H9 (cell line): ENCODE measurements around the gene TRPC4AP. TPM values are rescaled to one million over a fixed set of nuclear protein-coding genes. Genes with fewer than 3 reads are reported as not detected.

Experiments used
- DNase-seq: peaks from one replicate; pipeline ENCODE4 v3.0.0-alpha.2; 2017
- H2AFZ ChIP-seq: one replicate; pipeline ENCODE4 v1.6.1; 2013; ENCODE audit warnings: mild to moderate bottlenecking, low read length, control low read depth, moderate library complexity
- H2AK5ac ChIP-seq: 2 replicates; pipeline ENCODE4 v1.6.1; 2013; ENCODE audit warnings: low read length, control low read depth, mixed read lengths; ENCODE audit not compliant: insufficient read length
- H2BK120ac ChIP-seq: one replicate; pipeline ENCODE4 v1.6.1; 2013; ENCODE audit warnings: low read depth, mild to moderate bottlenecking, low read length, control low read depth, inconsistent platforms; ENCODE audit not compliant: poor library complexity, severe bottlenecking
- H2BK12ac ChIP-seq: 2 replicates; pipeline ENCODE4 v1.6.1; 2013; ENCODE audit warnings: low read length, control low read depth, mixed read lengths, low read depth; ENCODE audit not compliant: insufficient read length
- H2BK15ac ChIP-seq: 2 replicates; pipeline ENCODE4 v1.6.1; 2013; ENCODE audit warnings: low read depth, low read length, control low read depth
- H2BK20ac ChIP-seq: one replicate; pipeline ENCODE4 v1.6.1; 2013; ENCODE audit warnings: low read depth, mild to moderate bottlenecking, low read length, control low read depth, inconsistent platforms; ENCODE audit not compliant: poor library complexity, severe bottlenecking
- H2BK5ac ChIP-seq: 2 replicates; pipeline ENCODE4 v1.6.1; 2013; ENCODE audit warnings: low read length, control low read depth, mixed read lengths; ENCODE audit not compliant: insufficient read length
- H3K14ac ChIP-seq: 2 replicates; pipeline ENCODE4 v1.6.1; 2013; ENCODE audit warnings: low read length, control low read depth; ENCODE audit not compliant: insufficient read depth
- H3K18ac ChIP-seq: 2 replicates; pipeline ENCODE4 v1.6.1; 2013; ENCODE audit warnings: low read depth, mild to moderate bottlenecking, mixed read lengths, low read length, control low read depth; ENCODE audit not compliant: insufficient read length
- H3K23ac ChIP-seq: 2 replicates; pipeline ENCODE4 v1.6.1; 2013; ENCODE audit warnings: low read length, control low read depth, mixed read lengths, low read depth; ENCODE audit not compliant: insufficient read length
- H3K23me2 ChIP-seq: 2 replicates; pipeline ENCODE4 v1.6.1; 2013; ENCODE audit warnings: low read depth, mild to moderate bottlenecking, mixed read lengths, low read length, control low read depth; ENCODE audit not compliant: insufficient read length, poor library complexity, severe bottlenecking
- H3K27ac ChIP-seq: 2 replicates; pipeline ENCODE4 v1.5.1; 2013; ENCODE audit warnings: low read length, control low read depth, mixed read lengths, low read depth; ENCODE audit not compliant: insufficient read length
- H3K27me3 ChIP-seq: 2 replicates; pipeline ENCODE4 v1.6.1; 2013; ENCODE audit warnings: low read length, control low read depth, inconsistent platforms; ENCODE audit not compliant: insufficient read depth
- H3K4ac ChIP-seq: 2 replicates; pipeline ENCODE4 v1.6.1; 2013; ENCODE audit warnings: low read depth, mild to moderate bottlenecking, control low read depth, inconsistent platforms, low read length, moderate library complexity
- H3K4me1 ChIP-seq: 2 replicates; pipeline ENCODE4 v1.6.1; 2013; ENCODE audit warnings: low read length, control low read depth, inconsistent platforms; ENCODE audit not compliant: insufficient read depth
- H3K4me2 ChIP-seq: 2 replicates; pipeline ENCODE4 v1.6.1; 2013; ENCODE audit warnings: low read length, control low read depth, mixed read lengths; ENCODE audit not compliant: insufficient read length, insufficient read depth
- H3K56ac ChIP-seq: 2 replicates; pipeline ENCODE4 v1.6.1; 2013; ENCODE audit warnings: low read depth, mild to moderate bottlenecking, mixed read lengths, low read length, control low read depth; ENCODE audit not compliant: insufficient read length
- H3K79me1 ChIP-seq: 2 replicates; pipeline ENCODE4 v1.6.1; 2013; ENCODE audit warnings: low read depth, mild to moderate bottlenecking, moderate library complexity, low read length, control low read depth, inconsistent platforms; ENCODE audit not compliant: insufficient read depth, poor library complexity, severe bottlenecking
- H3K79me2 ChIP-seq: 2 replicates; pipeline ENCODE4 v1.6.1; 2013; ENCODE audit warnings: low read length, control low read depth, inconsistent platforms; ENCODE audit not compliant: insufficient read depth
- H3K9ac ChIP-seq: 2 replicates; pipeline ENCODE4 v1.6.1; 2013; ENCODE audit warnings: low read length, control low read depth, mixed read lengths; ENCODE audit not compliant: insufficient read length; ENCODE audit errors: extremely low read depth
- H3K9me3 ChIP-seq: one replicate; pipeline ENCODE4 v1.6.1; 2013; ENCODE audit warnings: low read depth, low read length, inconsistent platforms; ENCODE audit not compliant: control insufficient read depth
- H3T11ph ChIP-seq: one replicate; pipeline ENCODE4 v1.6.1; 2013; ENCODE audit warnings: mild to moderate bottlenecking, low read length, control low read depth, inconsistent platforms
- H4K20me1 ChIP-seq: one replicate; pipeline ENCODE4 v1.6.1; 2013; ENCODE audit not compliant: control insufficient read depth, insufficient read length, insufficient read depth
- H4K5ac ChIP-seq: 2 replicates; pipeline ENCODE4 v1.6.1; 2013; ENCODE audit warnings: low read depth, mild to moderate bottlenecking, mixed read lengths, low read length, control low read depth; ENCODE audit not compliant: insufficient read length
- H4K8ac ChIP-seq: replicated peaks from 2 replicates; pipeline ENCODE4 v1.6.1; 2013; ENCODE audit warnings: low read length, control low read depth, mixed read lengths, low read depth; ENCODE audit not compliant: insufficient read length
- H4K91ac ChIP-seq: 2 replicates; pipeline ENCODE4 v1.6.1; 2013; ENCODE audit warnings: low read depth, mild to moderate bottlenecking, moderate library complexity, mixed read lengths, low read length, control low read depth; ENCODE audit not compliant: insufficient read length
- H3K27ac Mint-ChIP-seq, 3 experiments: 2 replicates in 2 of 3; 3 replicates in 1 of 3; pipeline ENCODE4 v1.8.0; 2020 to 2021; ENCODE audit warnings: mixed read lengths in 3 of 3, mild to moderate bottlenecking in 1 of 3, moderate library complexity in 1 of 3
- H3K27me3 Mint-ChIP-seq: 2 replicates; pipeline ENCODE4 v1.8.0; 2021; ENCODE audit warnings: low read depth, mild to moderate bottlenecking, moderate library complexity, mixed read lengths
- H3K36me3 Mint-ChIP-seq, 3 experiments: 2 replicates in 2 of 3; 3 replicates in 1 of 3; pipeline ENCODE4 v1.8.0; 2020 to 2021; ENCODE audit warnings: low read depth in 3 of 3, mixed read lengths in 3 of 3; ENCODE audit not compliant: insufficient read depth in 1 of 3
- H3K4me1 Mint-ChIP-seq, 2 experiments: 2 replicates each; pipeline ENCODE4 v1.8.0; 2020; ENCODE audit warnings: mixed read lengths in 2 of 2
- H3K4me3 Mint-ChIP-seq, 2 experiments: 2 replicates in 1 of 2; 3 replicates in 1 of 2; pipeline ENCODE4 v1.8.0; 2020 to 2021; ENCODE audit warnings: mild to moderate bottlenecking in 2 of 2, mixed read lengths in 2 of 2, moderate library complexity in 1 of 2
- H3K9me3 Mint-ChIP-seq, 2 experiments: 2 replicates in 1 of 2; 3 replicates in 1 of 2; pipeline ENCODE4 v1.8.0; 2020; ENCODE audit warnings: mild to moderate bottlenecking in 2 of 2, mixed read lengths in 2 of 2, moderate library complexity in 1 of 2
- WGBS: extraction: QIAGEN DNeasy Blood & Tissue Kit; methylation state at CpG from one replicate; pipeline ENCODE4 v1.1.7; 2013; ENCODE audit warnings: missing lambda C conversion rate, low lambda C conversion rate, mixed read lengths; ENCODE audit not compliant: insufficient read length; ENCODE audit errors: extremely low coverage; 5-methylcytosine and 5-hydroxymethylcytosine counted together
- total RNA-seq: library from RNA; stranded (reverse); gene quantifications from 2 replicates; pipeline ENCODE4 v1.2.1, GENCODE V29; 2021
- TF ChIP-seq, protein P1 (sequence below): fragments of 200-600 bp; sonication (generic); conservative IDR thresholded peaks from 3 replicates; pipeline ENCODE4 v1.8.0; 2021; ENCODE audit warnings: antibody characterized with exemption, mild to moderate bottlenecking

The TRPC4AP gene
- total RNA-seq, 1 experiment from 2014 or later = 93.9 TPM

DNA sequence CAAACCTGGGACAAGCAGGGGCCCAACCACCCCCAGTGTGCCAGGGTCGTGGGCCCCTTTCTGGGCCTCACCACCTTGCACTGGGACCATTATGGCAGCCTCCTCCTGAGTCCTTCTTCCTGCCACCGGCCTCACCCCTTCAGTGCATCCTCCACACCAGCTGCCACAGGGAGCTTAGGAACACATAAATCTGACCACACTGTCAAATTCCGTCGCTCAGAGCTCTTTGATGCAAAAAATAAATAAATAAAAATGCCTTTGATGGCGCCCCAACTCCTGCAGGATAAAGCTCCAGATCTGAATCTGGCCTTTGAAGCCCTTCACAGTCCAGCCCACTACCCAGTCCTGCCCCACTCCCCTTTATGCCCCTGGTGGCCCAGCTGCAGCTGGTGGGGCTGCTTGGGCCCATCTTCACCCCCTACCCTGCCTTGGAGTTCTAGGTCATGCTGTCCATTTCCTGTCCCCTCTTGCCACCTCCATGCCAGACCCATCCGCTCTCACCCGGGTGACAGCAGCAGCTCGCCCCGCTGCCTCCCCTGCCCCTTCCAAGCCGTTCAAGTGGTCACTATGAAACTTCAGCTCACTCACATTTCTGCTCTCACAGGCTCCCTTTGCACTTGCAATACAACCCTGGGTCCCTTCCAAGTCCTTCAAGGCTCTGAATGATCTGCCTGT lies 120.9 kb downstream of the TRPC4AP start:
- Histone ChIP-seq H3K4ac (no peak overlapping the region), H3K4me2 (no peak overlapping the region), H4K20me1 (no peaks in the 10 kb centered on the region), H4K5ac (no peak overlapping the region), H2AK5ac (no peak overlapping the region), H3T11ph (no peak overlapping the region), H2BK15ac (no peak overlapping the region), H3K23me2 (no peaks in the 10 kb centered on the region), H3K27me3 (no peaks in the 10 kb centered on the region), H2BK12ac (no peak overlapping the region), H2BK120ac (no peak overlapping the region), H2AFZ (no peak overlapping the region), H3K79me2 (no peaks in the 10 kb centered on the region), H3K56ac (no peak overlapping the region), H3K18ac (no peak overlapping the region), H3K23ac (no peak overlapping the region), H2BK20ac (no peak overlapping the region), H3K9ac (no peak overlapping the region), H4K91ac (no peak overlapping the region), H3K14ac (no peak overlapping the region; the same call in 1 of the 2 replicates), H4K8ac (no peak overlapping the region), H3K4me1 (peaks cover 1% of the 10 kb centered on the region; the same call in 1 of the 2 replicates), H3K79me1 (no peaks in the 10 kb centered on the region), H2BK5ac (no peak overlapping the region), H3K27ac (no peak overlapping the region), H3K9me3 (no peaks in the 10 kb centered on the region)
- no peak overlapping the region for H3K27ac Mint-ChIP-seq
- H3K4me3 Mint-ChIP-seq = no peak overlapping the region
- H3K4me1 Mint-ChIP-seq = peaks cover 18 to 21% of the 10 kb centered on the region in 2 experiments
- TF ChIP-seq, protein P1, sequence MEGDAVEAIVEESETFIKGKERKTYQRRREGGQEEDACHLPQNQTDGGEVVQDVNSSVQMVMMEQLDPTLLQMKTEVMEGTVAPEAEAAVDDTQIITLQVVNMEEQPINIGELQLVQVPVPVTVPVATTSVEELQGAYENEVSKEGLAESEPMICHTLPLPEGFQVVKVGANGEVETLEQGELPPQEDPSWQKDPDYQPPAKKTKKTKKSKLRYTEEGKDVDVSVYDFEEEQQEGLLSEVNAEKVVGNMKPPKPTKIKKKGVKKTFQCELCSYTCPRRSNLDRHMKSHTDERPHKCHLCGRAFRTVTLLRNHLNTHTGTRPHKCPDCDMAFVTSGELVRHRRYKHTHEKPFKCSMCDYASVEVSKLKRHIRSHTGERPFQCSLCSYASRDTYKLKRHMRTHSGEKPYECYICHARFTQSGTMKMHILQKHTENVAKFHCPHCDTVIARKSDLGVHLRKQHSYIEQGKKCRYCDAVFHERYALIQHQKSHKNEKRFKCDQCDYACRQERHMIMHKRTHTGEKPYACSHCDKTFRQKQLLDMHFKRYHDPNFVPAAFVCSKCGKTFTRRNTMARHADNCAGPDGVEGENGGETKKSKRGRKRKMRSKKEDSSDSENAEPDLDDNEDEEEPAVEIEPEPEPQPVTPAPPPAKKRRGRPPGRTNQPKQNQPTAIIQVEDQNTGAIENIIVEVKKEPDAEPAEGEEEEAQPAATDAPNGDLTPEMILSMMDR = no peak
- no CpG with 5 or more reads among the region's 10 CpGs for WGBS
- no peaks in the 10 kb centered on the region for H3K36me3 Mint-ChIP-seq
- H3K9me3 Mint-ChIP-seq = no peaks in the 10 kb centered on the region
- peaks cover 40% of the 10 kb centered on the region for H3K27me3 Mint-ChIP-seq
- DNase-seq = no peak
